LNCAP (cell line): ENCODE data around the gene CDX1.

ENCODE experiments used
- CTCF ChIP-seq: fragments of 450-650 bp; IDR thresholded peaks from 2 replicates; pipeline ENCODE4 v1.5.1; 2017; ENCODE audit warnings: mild to moderate bottlenecking

The CDX1 gene

DNA sequence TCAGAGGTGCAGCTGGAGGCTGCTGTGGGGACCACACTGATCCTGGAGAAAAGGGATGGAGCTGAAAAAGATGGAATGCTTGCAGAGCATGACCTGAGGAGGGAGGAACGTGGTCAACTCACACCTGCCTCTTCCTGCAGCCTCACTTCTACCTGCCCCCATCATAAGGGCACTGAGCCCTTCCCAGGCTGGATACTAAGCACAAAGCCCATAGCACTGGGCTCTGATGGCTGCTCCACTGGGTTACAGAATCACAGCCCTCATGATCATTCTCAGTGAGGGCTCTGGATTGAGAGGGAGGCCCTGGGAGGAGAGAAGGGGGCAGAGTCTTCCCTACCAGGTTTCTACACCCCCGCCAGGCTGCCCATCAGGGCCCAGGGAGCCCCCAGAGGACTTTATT lies 17.4 kb downstream of the CDX1 start:
- TF ChIP-seq CTCF = no peak

GRCh38 chr5:150184990-150185912 lies 18.7 kb downstream of the CDX1 start:
- no peak for TF ChIP-seq CTCF

DNA sequence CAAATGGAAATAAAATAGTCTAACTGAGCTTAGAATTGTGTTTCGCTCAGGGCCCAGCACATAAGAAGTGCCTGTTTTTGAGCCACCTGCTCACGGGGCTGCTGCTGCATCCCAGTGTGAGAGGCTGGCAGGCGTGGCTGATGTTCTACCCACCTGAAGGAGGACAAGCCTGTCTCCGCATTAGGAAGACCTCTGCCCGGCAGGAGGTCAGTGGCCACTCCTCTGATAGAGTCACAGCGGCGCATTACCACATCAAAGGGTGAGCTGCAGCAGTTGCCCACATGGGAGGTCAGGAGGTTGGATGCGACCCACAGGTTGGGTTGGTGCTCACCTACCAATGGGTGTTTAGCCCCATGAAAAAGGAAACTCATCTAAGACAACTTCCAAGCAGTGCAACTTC lies 19.6 kb downstream of the CDX1 start:
- no peak for TF ChIP-seq CTCF

GRCh38 chr5:150186897-150187296 lies 20.3 kb downstream of the CDX1 start:
- no peak for TF ChIP-seq CTCF

- no peak for TF ChIP-seq CTCF
Measured at GRCh38 chr5:150188146-150188842, 21.7 kb downstream of the CDX1 start.

GRCh38 chr5:150189326-150189725 lies 22.7 kb downstream of the CDX1 start:
- no peak for TF ChIP-seq CTCF

DNA sequence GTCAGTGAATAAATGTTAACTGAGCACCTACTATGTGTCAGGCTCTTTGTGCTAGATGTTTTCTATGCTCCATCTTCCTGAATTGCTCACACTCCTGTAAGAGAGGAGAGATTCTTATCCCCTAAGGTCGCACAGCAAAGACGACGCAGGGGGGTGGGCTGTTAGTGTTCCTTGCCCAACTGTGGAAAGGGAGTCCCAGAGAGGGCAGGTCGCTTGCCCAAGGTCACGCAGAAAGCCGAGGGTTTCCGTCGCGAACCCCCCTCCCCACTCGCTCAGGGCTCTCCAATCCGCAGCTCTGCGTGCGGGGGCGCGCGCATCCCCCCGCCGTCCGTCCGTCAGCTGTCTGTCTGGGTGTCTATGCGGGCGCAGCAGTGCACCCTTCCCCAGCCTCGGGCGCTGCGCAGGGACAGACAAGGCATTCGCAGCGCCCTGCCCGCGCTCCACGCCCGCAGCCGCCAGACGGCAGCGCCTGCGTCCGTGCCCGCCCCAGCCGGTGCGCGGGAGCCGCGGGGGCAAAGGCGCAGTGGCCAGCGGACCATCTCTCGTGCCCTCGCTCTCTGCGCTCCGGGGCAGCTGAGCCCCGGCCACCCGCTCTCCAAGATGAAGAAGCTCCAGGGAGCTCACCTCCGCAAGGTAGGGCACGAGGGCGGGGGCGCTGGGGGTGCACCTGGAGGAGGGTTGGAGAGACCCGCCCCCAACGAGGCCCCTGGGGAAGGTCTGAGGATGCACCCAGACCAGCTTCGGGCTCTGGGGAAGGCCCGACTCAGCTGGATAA lies 23.3 kb downstream of the CDX1 start, which contains the start of gene SLC6A7:
Gene SLC6A7, plus strand, starts transcription at position 335 of the 775 bp plus-strand sequence. Its CDS starts 266 bp downstream, at position 601.
- TF ChIP-seq CTCF = no peak
